Fibroblast of mammary gland (primary cell): ENCODE measurements around the gene LRRC4C.

Experiments
- DNase-seq: peaks from one replicate; pipeline ENCODE4 v3.0.0-alpha.2; 2010; ENCODE audit warnings: low read depth
- H3K4me3 ChIP-seq: 2 replicates; pipeline ENCODE4 v1.5.1; 2011; ENCODE audit warnings: low read depth, mild to moderate bottlenecking, low read length, moderate library complexity; ENCODE audit not compliant: control insufficient read depth
- CTCF ChIP-seq: conservative IDR thresholded peaks from 2 replicates; pipeline ENCODE4 v1.5.1; 2011; ENCODE audit warnings: low read depth, low read length, inconsistent platforms; ENCODE audit not compliant: control insufficient read depth, insufficient read depth

The LRRC4C gene

GRCh38 chr11:41113160-41113559 lies 346.3 kb downstream of the LRRC4C start:
- no peak for DNase-seq
- TF ChIP-seq CTCF: no peak
- H3K4me3 ChIP-seq: no peak overlapping the region

GRCh38 chr11:41110527-41110926 lies 348.9 kb downstream of the LRRC4C start:
- H3K4me3 ChIP-seq: no peak overlapping the region
- no peak for DNase-seq
- no peak for TF ChIP-seq CTCF

GRCh38 chr11:41102471-41102870 lies 357.0 kb downstream of the LRRC4C start:
- no peak for DNase-seq
- no peak for TF ChIP-seq CTCF
- H3K4me3 ChIP-seq: no peak overlapping the region

DNA sequence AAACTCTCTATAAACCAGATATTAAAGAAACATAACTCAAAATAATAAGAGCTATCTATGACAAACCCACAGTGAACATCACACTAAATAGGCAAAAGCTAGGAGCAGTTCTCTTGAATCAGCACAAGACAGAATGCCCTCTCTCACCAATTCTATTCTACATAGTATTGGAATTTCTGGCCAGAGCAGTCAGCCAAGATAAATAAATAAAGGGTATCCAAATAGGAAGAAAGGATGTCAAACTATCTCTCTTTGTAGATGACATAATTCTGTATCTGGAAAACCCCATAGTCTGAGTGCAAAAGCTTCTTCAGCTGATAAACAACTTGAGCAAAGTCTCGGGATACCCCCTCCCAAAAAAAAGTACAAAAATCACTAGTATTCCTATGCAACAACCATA lies 359.8 kb downstream of the LRRC4C start:
- no peak for DNase-seq
- TF ChIP-seq CTCF: no peak

DNA sequence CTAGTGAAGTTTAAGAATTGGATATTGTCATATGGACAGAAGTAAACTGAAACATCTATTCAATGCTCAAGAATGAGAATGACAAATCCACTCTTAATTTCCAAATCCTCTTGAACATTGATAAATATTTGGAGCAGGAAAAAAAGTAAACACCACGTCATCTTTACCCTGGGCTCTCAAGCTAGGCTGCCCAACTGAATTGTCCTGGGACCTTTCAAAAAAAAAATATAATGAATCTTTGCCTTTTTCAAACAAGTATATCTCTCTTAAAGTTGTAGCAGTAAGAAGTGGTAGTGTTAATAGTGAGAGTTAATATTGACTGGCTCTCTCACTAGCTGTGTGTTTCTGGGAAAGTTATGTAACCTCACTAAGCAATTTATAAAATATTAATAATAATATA lies 374.3 kb downstream of the LRRC4C start:
- no peak for DNase-seq
- no peak overlapping the region for H3K4me3 ChIP-seq
- no peak for TF ChIP-seq CTCF

More for the DNA sequence above, 359.8 kb downstream of the LRRC4C start:
- H3K4me3 ChIP-seq: no peak overlapping the region

DNA sequence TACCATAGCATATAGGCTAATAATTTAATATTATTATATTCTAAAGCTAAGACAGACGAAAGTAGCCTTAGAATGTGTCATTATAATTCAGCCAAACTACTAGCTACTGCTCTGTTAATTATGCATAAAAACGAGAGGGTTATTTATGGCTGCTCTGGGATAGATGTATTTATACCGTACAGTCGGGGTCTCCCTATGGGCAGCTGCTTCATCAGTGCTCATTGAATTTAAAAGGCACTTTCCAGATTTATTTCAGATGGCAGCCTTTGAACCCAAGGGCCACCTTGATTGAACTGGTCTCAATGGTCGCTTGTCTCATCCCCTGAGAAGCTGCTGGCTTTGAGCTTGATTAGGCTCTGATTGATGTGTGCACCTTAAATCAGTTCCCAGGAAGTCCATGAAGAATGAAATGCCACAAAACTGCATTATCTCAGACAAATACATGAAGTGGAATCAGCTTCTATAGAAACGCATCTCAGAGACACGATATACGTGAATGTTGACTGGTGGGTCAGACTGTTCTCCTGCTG lies 377.6 kb downstream of the LRRC4C start:
- no peak for DNase-seq
- TF ChIP-seq CTCF: no peak
- H3K4me3 ChIP-seq: no peak overlapping the region

DNA sequence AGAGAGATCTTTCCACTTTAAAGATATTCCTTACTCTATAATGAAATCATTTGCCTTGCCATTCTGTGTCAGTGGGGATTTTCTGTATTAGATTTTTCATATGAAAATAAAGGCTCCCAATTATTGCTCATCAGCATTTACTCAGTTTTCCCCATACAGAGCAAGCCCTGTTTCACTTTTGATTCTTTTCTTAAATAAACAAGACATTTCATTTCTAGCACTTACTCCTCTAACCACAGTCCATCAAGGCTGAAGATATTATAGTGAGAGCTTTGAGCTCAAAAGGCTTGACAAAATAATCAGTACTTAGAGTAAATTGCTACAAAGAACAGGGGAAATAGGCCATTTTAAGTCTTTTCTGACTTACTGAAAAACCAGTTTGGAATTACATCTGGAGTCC lies 385.1 kb downstream of the LRRC4C start:
- H3K4me3 ChIP-seq: no peak overlapping the region
- no peak for DNase-seq
- no peak for TF ChIP-seq CTCF
